ENCODE measurements around the gene MMP1.

DNA sequence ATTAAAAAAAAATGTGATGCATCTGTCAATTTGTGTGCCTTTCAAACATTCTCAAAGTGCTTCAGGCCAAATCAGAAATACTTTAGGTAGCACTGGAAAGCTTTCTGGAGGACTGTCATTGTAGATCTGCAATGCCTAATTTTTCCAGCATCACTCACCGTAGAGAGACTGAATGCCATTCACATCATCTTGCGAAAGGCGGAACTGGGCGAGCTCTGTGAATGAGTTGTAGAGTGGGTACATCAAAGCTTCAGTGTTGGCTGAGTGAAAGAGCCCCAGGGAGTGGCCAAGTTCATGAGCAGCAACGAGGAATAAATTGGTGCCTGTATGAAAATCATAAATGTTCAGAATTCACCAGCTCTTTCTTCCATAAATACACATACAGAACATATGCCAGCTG, 21.5 kb downstream of the MMP1 start:
- TF ChIP-seq, protein P1, sequence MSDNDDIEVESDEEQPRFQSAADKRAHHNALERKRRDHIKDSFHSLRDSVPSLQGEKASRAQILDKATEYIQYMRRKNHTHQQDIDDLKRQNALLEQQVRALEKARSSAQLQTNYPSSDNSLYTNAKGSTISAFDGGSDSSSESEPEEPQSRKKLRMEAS (CRISPR knock-in tag; IDR thresholded peaks at IDR 0.05), result no peak
- TF ChIP-seq, protein P2, sequence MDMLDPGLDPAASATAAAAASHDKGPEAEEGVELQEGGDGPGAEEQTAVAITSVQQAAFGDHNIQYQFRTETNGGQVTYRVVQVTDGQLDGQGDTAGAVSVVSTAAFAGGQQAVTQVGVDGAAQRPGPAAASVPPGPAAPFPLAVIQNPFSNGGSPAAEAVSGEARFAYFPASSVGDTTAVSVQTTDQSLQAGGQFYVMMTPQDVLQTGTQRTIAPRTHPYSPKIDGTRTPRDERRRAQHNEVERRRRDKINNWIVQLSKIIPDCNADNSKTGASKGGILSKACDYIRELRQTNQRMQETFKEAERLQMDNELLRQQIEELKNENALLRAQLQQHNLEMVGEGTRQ (CRISPR knock-in tag; IDR thresholded peaks at IDR 0.05), result no peak
- no peak for TF ChIP-seq SMAD4 (CRISPR knock-in tag; IDR thresholded peaks at IDR 0.05)
- TF ChIP-seq ZNF263 (CRISPR knock-in tag; IDR thresholded peaks at IDR 0.05; ENCODE audit: low read depth), result no peak
- TF ChIP-seq, protein P3, sequence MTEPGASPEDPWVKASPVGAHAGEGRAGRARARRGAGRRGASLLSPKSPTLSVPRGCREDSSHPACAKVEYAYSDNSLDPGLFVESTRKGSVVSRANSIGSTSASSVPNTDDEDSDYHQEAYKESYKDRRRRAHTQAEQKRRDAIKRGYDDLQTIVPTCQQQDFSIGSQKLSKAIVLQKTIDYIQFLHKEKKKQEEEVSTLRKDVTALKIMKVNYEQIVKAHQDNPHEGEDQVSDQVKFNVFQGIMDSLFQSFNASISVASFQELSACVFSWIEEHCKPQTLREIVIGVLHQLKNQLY (CRISPR knock-in tag; IDR thresholded peaks at IDR 0.05), result no peak
- TF ChIP-seq, protein P4, sequence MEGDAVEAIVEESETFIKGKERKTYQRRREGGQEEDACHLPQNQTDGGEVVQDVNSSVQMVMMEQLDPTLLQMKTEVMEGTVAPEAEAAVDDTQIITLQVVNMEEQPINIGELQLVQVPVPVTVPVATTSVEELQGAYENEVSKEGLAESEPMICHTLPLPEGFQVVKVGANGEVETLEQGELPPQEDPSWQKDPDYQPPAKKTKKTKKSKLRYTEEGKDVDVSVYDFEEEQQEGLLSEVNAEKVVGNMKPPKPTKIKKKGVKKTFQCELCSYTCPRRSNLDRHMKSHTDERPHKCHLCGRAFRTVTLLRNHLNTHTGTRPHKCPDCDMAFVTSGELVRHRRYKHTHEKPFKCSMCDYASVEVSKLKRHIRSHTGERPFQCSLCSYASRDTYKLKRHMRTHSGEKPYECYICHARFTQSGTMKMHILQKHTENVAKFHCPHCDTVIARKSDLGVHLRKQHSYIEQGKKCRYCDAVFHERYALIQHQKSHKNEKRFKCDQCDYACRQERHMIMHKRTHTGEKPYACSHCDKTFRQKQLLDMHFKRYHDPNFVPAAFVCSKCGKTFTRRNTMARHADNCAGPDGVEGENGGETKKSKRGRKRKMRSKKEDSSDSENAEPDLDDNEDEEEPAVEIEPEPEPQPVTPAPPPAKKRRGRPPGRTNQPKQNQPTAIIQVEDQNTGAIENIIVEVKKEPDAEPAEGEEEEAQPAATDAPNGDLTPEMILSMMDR (IDR thresholded peaks at IDR 0.05), result no peak
- TF ChIP-seq, protein P5, sequence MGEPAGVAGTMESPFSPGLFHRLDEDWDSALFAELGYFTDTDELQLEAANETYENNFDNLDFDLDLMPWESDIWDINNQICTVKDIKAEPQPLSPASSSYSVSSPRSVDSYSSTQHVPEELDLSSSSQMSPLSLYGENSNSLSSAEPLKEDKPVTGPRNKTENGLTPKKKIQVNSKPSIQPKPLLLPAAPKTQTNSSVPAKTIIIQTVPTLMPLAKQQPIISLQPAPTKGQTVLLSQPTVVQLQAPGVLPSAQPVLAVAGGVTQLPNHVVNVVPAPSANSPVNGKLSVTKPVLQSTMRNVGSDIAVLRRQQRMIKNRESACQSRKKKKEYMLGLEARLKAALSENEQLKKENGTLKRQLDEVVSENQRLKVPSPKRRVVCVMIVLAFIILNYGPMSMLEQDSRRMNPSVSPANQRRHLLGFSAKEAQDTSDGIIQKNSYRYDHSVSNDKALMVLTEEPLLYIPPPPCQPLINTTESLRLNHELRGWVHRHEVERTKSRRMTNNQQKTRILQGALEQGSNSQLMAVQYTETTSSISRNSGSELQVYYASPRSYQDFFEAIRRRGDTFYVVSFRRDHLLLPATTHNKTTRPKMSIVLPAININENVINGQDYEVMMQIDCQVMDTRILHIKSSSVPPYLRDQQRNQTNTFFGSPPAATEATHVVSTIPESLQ (CRISPR knock-in tag; IDR thresholded peaks at IDR 0.05), result no peak
- TF ChIP-seq, protein P6, sequence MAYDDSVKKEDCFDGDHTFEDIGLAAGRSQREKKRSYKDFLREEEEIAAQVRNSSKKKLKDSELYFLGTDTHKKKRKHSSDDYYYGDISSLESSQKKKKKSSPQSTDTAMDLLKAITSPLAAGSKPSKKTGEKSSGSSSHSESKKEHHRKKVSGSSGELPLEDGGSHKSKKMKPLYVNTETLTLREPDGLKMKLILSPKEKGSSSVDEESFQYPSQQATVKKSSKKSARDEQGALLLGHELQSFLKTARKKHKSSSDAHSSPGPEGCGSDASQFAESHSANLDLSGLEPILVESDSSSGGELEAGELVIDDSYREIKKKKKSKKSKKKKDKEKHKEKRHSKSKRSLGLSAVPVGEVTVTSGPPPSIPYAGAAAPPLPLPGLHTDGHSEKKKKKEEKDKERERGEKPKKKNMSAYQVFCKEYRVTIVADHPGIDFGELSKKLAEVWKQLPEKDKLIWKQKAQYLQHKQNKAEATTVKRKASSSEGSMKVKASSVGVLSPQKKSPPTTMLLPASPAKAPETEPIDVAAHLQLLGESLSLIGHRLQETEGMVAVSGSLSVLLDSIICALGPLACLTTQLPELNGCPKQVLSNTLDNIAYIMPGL (CRISPR knock-in tag; IDR thresholded peaks at IDR 0.05), result no peak

Data from WTC11 (cell line).